CD4-positive, alpha-beta T cell (primary cell): ENCODE results near the gene HSCB. TPM values are rescaled to one million over a fixed set of nuclear protein-coding genes. Genes with fewer than 3 reads are reported as not detected.

Source experiments
- ATAC-seq: fragments of 200-7000 bp; cut with Tn5 transposase; one replicate; pipeline ENCODE4 v1.10.0; 2022; ENCODE audit warnings: mild to moderate bottlenecking; ENCODE audit not compliant: poor library complexity
- CTCF ChIA-PET: fragments of 350-600 bp; sonication (Branson Sonifier 250); formaldehyde crosslinking; loops from one replicate; lab custom pipeline; 2021; ENCODE audit warnings: antibody characterized with exemption, inconsistent platforms; lab: Charles Lee
- POLR2A ChIA-PET: fragments of 350-600 bp; sonication (Branson Sonifier 250); formaldehyde crosslinking; loops from one replicate; lab custom pipeline; 2021; ENCODE audit warnings: antibody characterized with exemption, inconsistent platforms; lab: Charles Lee
- DNase-seq, 14 experiments: peaks; one replicate each; pipeline ENCODE4 v3.0.0-alpha.2; 2013 to 2020; ENCODE audit warnings: mixed read lengths in 2 of 14
- H3K27ac ChIP-seq, 2 donors: one replicate each; pipeline versions ENCODE4 v1.5.1 to v1.7.0; 2013; ENCODE audit warnings: low read length in 2 of 2, low read depth in 1 of 2, mild to moderate bottlenecking in 1 of 2
- H3K27me3 ChIP-seq, 2 experiments: 1 replicate in 1 of 2; 2 replicates in 1 of 2; pipeline versions ENCODE4 v1.6.1 to v1.7.0; 2013; ENCODE audit warnings: low read length in 2 of 2, control low read depth in 1 of 2, mild to moderate bottlenecking in 1 of 2, moderate library complexity in 1 of 2; ENCODE audit not compliant: insufficient read depth in 2 of 2, control insufficient read depth in 1 of 2
- H3K36me3 ChIP-seq: one replicate; pipeline ENCODE4 v1.6.1; 2013; ENCODE audit warnings: low read length, control low read depth; ENCODE audit not compliant: insufficient read depth
- H3K4me1 ChIP-seq: one replicate; pipeline ENCODE4 v1.6.1; 2013; ENCODE audit warnings: low read length, control low read depth; ENCODE audit not compliant: insufficient read depth
- H3K4me3 ChIP-seq: one replicate; pipeline ENCODE4 v1.5.1; 2013; ENCODE audit warnings: mild to moderate bottlenecking, low read length, moderate library complexity
- H3K9me3 ChIP-seq, 2 experiments: 1 replicate in 1 of 2; 2 replicates in 1 of 2; pipeline versions ENCODE4 v1.6.1 to v1.7.0; 2013; ENCODE audit warnings: low read length in 2 of 2, mild to moderate bottlenecking in 2 of 2, control low read depth in 1 of 2, moderate library complexity in 1 of 2; ENCODE audit not compliant: control insufficient read depth in 1 of 2, insufficient read depth in 1 of 2
- H3K27ac Mint-ChIP-seq: one replicate; pipeline ENCODE4 v1.8.0; 2020; ENCODE audit warnings: mixed read lengths
- H3K27me3 Mint-ChIP-seq: one replicate; pipeline ENCODE4 v1.8.0; 2021; ENCODE audit warnings: mixed read lengths
- H3K36me3 Mint-ChIP-seq: one replicate; pipeline ENCODE4 v1.8.0; 2021; ENCODE audit warnings: low read depth, mixed read lengths
- H3K4me1 Mint-ChIP-seq: one replicate; pipeline ENCODE4 v1.8.0; 2021; ENCODE audit warnings: low read depth, mixed read lengths
- H3K4me3 Mint-ChIP-seq: one replicate; pipeline ENCODE4 v1.8.0; 2020; ENCODE audit warnings: mild to moderate bottlenecking, mixed read lengths
- H3K9me3 Mint-ChIP-seq: one replicate; pipeline ENCODE4 v1.8.0; 2020; ENCODE audit warnings: mixed read lengths
- CTCF ChIP-seq: fragments of 200-600 bp; IDR thresholded peaks from one replicate; pipeline ENCODE4 v1.8.0; 2022; ENCODE audit warnings: antibody characterized with exemption, mild to moderate bottlenecking
- intact Hi-C, 2 experiments: fragments of 100-400 bp; cut with DNase I in 1 of 2; cut with micrococcal nuclease in 1 of 2; formaldehyde crosslinking; loops; one replicate each; pipeline versions ENCODE4 v1.15.1 to v1.9.0; 2023 to 2025; cut with DNase I, micrococcal nuclease
- total RNA-seq, 174 experiments: library from RNA in 2 of 174; stranded (reverse) in 2 of 174; gene quantifications; one replicate each; pipeline ENCODE4 v1.2.3 and lab custom pipeline; 2021 to 2026

The HSCB gene
- total RNA-seq, 2 experiments from 2014 or later, result 3.4 to 3.7 TPM

- POLR2A ChIA-PET, result interaction anchor here (0.7 to 5.1 kb wide), 11 partner anchors 11 to 854 kb away, joined by 3 to 50 read pairs (median 5); partner anchors contain the start of genes CHEK2, HSCB, KREMEN1 and PITPNB
- peaks cover 34% of the 10 kb centered on the region for H3K4me1 ChIP-seq
- H3K4me3 Mint-ChIP-seq, result peak within 1 kb of the TSS; percentile 95
- no peaks in the 10 kb centered on the region for H3K27me3 Mint-ChIP-seq
- peak; percentile 85 to 97 (median 91) for DNase-seq
- H3K4me1 Mint-ChIP-seq, result peaks cover 27% of the 10 kb centered on the region
- H3K4me3 ChIP-seq, result peak within 1 kb of the TSS; percentile 83
- intact Hi-C loops, result loop anchor here (1.0 to 10.0 kb wide), 6 partner anchors 27 to 858 kb away; partner anchors contain the start of genes EWSR1 (in 1 of the 2), HSCB (in 1 of the 2), PITPNB (in 1 of the 2) and XBP1 (in 1 of the 2)
- peak; percentile 97 for ATAC-seq
- H3K27ac Mint-ChIP-seq, result peak within 1 kb of the TSS; percentile 88
- H3K9me3 Mint-ChIP-seq, result no peaks in the 10 kb centered on the region
- TF ChIP-seq CTCF, result no peak
- H3K27me3 ChIP-seq, result no peaks in the 10 kb centered on the region
- no peaks in the 10 kb centered on the region for H3K9me3 ChIP-seq
- peaks cover 9% of the 10 kb centered on the region for H3K36me3 ChIP-seq
- CTCF ChIA-PET, result interaction anchor here (0.6 to 2.1 kb wide), 8 partner anchors 12 to 110 kb away, joined by 3 to 9 read pairs (median 4); partner anchors contain the start of genes CHEK2 and ZNRF3
- peaks cover 30% of the 10 kb centered on the region for H3K36me3 Mint-ChIP-seq
- H3K27ac ChIP-seq, result peak within 1 kb of the TSS; percentile 61 to 73
These were observed 31.0 kb downstream of the HSCB start, which contains the start of gene CCDC117 for GRCh38 chr22:28772633-28773460. CCDC117 (plus strand) TSS chr22:28772695; CDS start chr22:28772850, 155 bp downstream.

GRCh38 chr22:28773461-28773867, 31.6 kb downstream of the HSCB start:
- ChIA-PET POLR2A (interaction anchor here (0.9 to 5.1 kb wide), 8 partner anchors 11 to 855 kb away, joined by 3 to 50 read pairs (median 6); partner anchors contain the start of genes CHEK2, HSCB, KREMEN1 and PITPNB), CTCF (interaction anchor here (0.9 to 2.1 kb wide), 7 partner anchors 11 to 109 kb away, joined by 3 to 9 read pairs (median 4); partner anchors contain the start of genes CHEK2 and ZNRF3)
- Histone ChIP-seq H3K27ac (peak overlapping the region; percentile 47 to 61), H3K27me3 (no peaks in the 10 kb centered on the region), H3K9me3 (no peaks in the 10 kb centered on the region), H3K4me1 (peaks cover 34% of the 10 kb centered on the region), H3K4me3 (peak overlapping the region; percentile 83), H3K36me3 (peaks cover 10% of the 10 kb centered on the region)
- no peak for TF ChIP-seq CTCF
- DNase-seq (no peak), ATAC-seq (no peak)
- Mint-ChIP-seq H3K4me3 (peak overlapping the region; percentile 95), H3K4me1 (peaks cover 27% of the 10 kb centered on the region), H3K27ac (peak overlapping the region; percentile 80), H3K27me3 (no peaks in the 10 kb centered on the region), H3K9me3 (no peaks in the 10 kb centered on the region), H3K36me3 (peaks cover 35% of the 10 kb centered on the region)
- intact Hi-C loops, result loop anchor here (1.0 to 10.0 kb wide), 4 partner anchors 27 to 859 kb away; partner anchors contain the start of genes EWSR1 (in 1 of the 2), PITPNB (in 1 of the 2) and XBP1 (in 1 of the 2)

DNA sequence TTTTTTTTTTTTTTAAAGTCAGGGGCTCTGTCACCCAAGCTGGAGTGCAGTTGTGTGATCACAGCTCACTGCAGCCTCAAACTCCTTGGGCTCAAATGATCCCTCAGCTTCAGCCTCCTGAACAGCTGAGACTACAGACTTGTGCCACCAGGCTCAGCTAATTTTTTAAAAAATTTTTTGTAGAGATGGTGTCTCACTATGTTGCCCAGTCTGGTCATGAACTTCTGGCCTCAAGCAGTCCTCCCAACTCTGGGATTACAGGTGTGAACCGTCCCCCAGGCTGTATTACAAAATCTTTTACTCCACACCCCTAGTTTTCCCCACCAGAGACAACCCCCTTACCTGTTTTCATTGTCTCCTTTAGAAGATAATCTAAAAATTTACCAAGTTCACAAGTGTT, 32.5 kb downstream of the HSCB start:
- Mint-ChIP-seq H3K4me3 (peak overlapping the region; percentile 79), H3K27me3 (no peaks in the 10 kb centered on the region), H3K27ac (peak overlapping the region; percentile 51), H3K4me1 (peaks cover 27% of the 10 kb centered on the region), H3K9me3 (no peaks in the 10 kb centered on the region), H3K36me3 (peaks cover 40% of the 10 kb centered on the region)
- ATAC-seq, result no peak
- Histone ChIP-seq H3K4me1 (peaks cover 34% of the 10 kb centered on the region), H3K9me3 (no peaks in the 10 kb centered on the region), H3K4me3 (no peak overlapping the region), H3K27ac (no peak overlapping the region), H3K36me3 (peaks cover 15% of the 10 kb centered on the region), H3K27me3 (no peaks in the 10 kb centered on the region)
- no peak for DNase-seq
- no peak for TF ChIP-seq CTCF
- POLR2A ChIA-PET, result interaction anchor here (2.5 to 5.1 kb wide), 2 partner anchors 26 to 37 kb away, joined by 12 to 50 read pairs; partner anchors contain the start of gene XBP1
- CTCF ChIA-PET, result no interaction called here
- intact Hi-C loops, result loop anchor here in 1 of 2 experiments (10.0 kb wide), 1 partner anchor 860 kb away; the partner anchor contains the start of gene PITPNB
